HepG2 (cell line): ENCODE measurements around the gene TNFAIP2. TPM values are rescaled to one million over a fixed set of nuclear protein-coding genes. Genes with fewer than 3 reads are reported as not detected.

Source experiments
- CTCF ChIP-seq: sonication (generic); formaldehyde crosslinking; IDR thresholded peaks from 2 replicates; pipeline ENCODE4 v1.5.0; 2020; ENCODE audit warnings: mild to moderate bottlenecking, missing genetic modification reagents, moderate library complexity
- HES4 ChIP-seq: sonication (generic); formaldehyde crosslinking; IDR thresholded peaks from 2 replicates; pipeline ENCODE4 v1.9.0; 2021; ENCODE audit warnings: mild to moderate bottlenecking, missing genetic modification reagents, borderline replicate concordance
- MIXL1 ChIP-seq: IDR thresholded peaks from 2 replicates; pipeline ENCODE4 v1.6.1; 2016
- POLR2AphosphoS5 ChIP-seq: IDR thresholded peaks from 2 replicates; pipeline ENCODE4 v1.6.1; 2012; ENCODE audit warnings: low read depth, low read length
- SMYD3 ChIP-seq: sonication (generic); formaldehyde crosslinking; IDR thresholded peaks from 2 replicates; pipeline ENCODE4 v1.8.1; 2023; ENCODE audit warnings: mild to moderate bottlenecking, missing genetic modification reagents
- YY1 ChIP-seq: IDR thresholded peaks from 2 replicates; pipeline ENCODE4 v1.6.1; 2011; ENCODE audit warnings: low read length, low read depth, moderate library complexity, mild to moderate bottlenecking; ENCODE audit not compliant: insufficient read depth, insufficient replicate concordance
- ZBTB26 ChIP-seq: IDR thresholded peaks from 2 replicates; pipeline ENCODE4 v1.6.1; 2016; ENCODE audit warnings: missing compliant biosample characterization, missing genetic modification reagents, borderline replicate concordance
- ZBTB49 ChIP-seq: sonication (generic); formaldehyde crosslinking; IDR thresholded peaks from 2 replicates; pipeline ENCODE4 v1.4.0; 2020; ENCODE audit warnings: missing genetic modification reagents, borderline replicate concordance
- ZFX ChIP-seq: sonication (generic); formaldehyde crosslinking; IDR thresholded peaks from 2 replicates; pipeline ENCODE4 v1.4.0; 2020; ENCODE audit warnings: mild to moderate bottlenecking, low read depth, missing genetic modification reagents, moderate library complexity
- ZNF275 ChIP-seq: sonication (generic); formaldehyde crosslinking; IDR thresholded peaks from 2 replicates; pipeline ENCODE4 v1.8.0; 2022; ENCODE audit warnings: missing genetic modification reagents, mild to moderate bottlenecking, inconsistent platforms, borderline replicate concordance
- ZNF407 ChIP-seq: sonication (generic); formaldehyde crosslinking; IDR thresholded peaks from one replicate; pipeline ENCODE4 v1.5.1; 2020; ENCODE audit warnings: mild to moderate bottlenecking, missing genetic modification reagents; ENCODE audit errors: not compliant biosample characterization
- ZNF670 ChIP-seq: sonication (generic); formaldehyde crosslinking; IDR thresholded peaks from 2 replicates; pipeline ENCODE4 v1.8.0; 2022; ENCODE audit warnings: mild to moderate bottlenecking, missing genetic modification reagents, borderline replicate concordance
- polyA plus RNA-seq, 8 experiments: library from polyadenylated mRNA; depleted of rRNA in 3 of 8; stranded (reverse) in 7 of 8; unstranded in 1 of 8; fragments of >200 nt; fragmentation: Illumina TruSeq in 4 of 8; extraction: Trizol in 4 of 8; gene quantifications; 2 replicates each; pipeline versions ENCODE4 v1.2.1 to v1.2.3, GENCODE V29; 2011 to 2016; ENCODE audit warnings: low read depth in 4 of 8, missing spikeins in 1 of 8, mixed read lengths in 1 of 8; ENCODE audit not compliant: insufficient read depth in 1 of 8
- total RNA-seq, 5 experiments: library from RNA; depleted of rRNA; stranded (reverse); fragments of >200 nt; fragmentation: Illumina TruSeq; extraction: Trizol; gene quantifications; 2 replicates each; pipeline ENCODE4 v1.2.3, GENCODE V29; 2016; ENCODE audit warnings: low read depth in 1 of 5

The TNFAIP2 gene
- total and polyA plus RNA-seq, 2 of the 13 experiments (the other 11 are each of a cell fraction or from before 2014, with no cell fraction given) = 0.46 to 1.5 TPM

GRCh38 chr14:103094406-103095209 is 28.7 kb upstream of the TNFAIP2 start, which contains the start of gene EXOC3L4 (continued):
- peak; percentile 89 for TF ChIP-seq ZNF407 (CRISPR knock-in tag)
- peak; percentile 65; the same call in 1 of the 2 replicates for TF ChIP-seq SMYD3 (CRISPR knock-in tag)
- TF ChIP-seq CTCF (CRISPR knock-in tag) = peak; percentile 2; the same call in 1 of the 2 replicates
- TF ChIP-seq ZFX (CRISPR knock-in tag) = peak; percentile 98
- TF ChIP-seq ZBTB26 = peak; percentile 19; the same call in 1 of the 2 replicates
- peak; percentile 77; the same call in 1 of the 2 replicates for TF ChIP-seq HES4 (CRISPR knock-in tag)
- peak; percentile 71 for TF ChIP-seq ZNF670 (CRISPR knock-in tag)
- TF ChIP-seq ZNF275 (CRISPR knock-in tag) = 0 out of 2 replicates have a peak, but pooled peaks have one; percentile 83
- TF ChIP-seq MIXL1 (CRISPR knock-in tag) = no peak
- TF ChIP-seq ZBTB49 (CRISPR knock-in tag) = no peak
- TF ChIP-seq YY1 = no peak
- TF ChIP-seq POLR2AphosphoS5 = peak; percentile 79
